ENCODE results near the gene MYMX.
A peak's percentile ranks its signal among the peaks of the same experiment; 100 is the strongest.
"Not testable (repeated sequence)": the region's sequence is repeated elsewhere in the genome, so short reads cannot be mapped to it uniquely, and the experiment has no call there.

The MYMX gene

DNA sequence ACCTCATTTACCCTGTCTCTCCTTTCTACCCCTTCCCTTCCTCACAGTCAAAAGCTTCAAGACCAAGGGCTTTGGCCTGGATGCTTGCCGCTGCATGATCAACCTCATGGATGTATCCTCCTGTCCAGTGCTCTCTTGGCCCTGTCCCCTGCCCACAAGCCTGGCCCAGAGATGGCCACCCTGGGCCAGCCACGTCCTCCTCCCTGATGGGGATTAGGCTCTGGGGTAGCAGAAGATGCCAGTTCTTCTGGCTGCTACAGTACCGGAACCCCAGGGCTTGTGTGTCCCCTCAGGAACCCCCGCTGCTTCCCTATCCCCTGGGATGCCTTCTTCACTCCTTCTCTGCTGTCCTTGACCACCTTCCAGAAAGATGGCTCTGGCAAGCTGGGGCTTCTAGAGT, 35.8 kb upstream of the MYMX start:
- Mint-ChIP-seq H3K36me3 (peaks cover 6% of the 10 kb centered on the region), H3K9me3 (no peaks in the 10 kb centered on the region), H3K4me1 (peaks cover 18% of the 10 kb centered on the region), H3K4me3 (no peak overlapping the region), H3K27ac (no peak overlapping the region)
- DNase-seq (ENCODE audit: low spot score in 2 of 2) (no peak), ATAC-seq (no peak)

DNA sequence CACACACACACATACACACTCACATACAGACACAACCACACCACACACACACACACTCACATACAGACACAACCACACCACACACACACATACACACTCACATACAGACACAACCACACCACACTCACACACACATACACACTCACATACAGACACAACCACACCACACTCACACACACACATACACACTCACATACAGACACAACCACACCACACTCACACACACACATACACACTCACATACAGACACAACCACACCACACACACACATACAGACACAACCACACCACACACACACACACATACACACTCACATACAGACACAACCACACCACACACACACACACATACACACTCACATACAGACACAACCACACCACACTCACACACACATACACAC, 34.9 kb upstream of the MYMX start:
- not testable (repeated sequence) for H3K27ac Mint-ChIP-seq; H3K4me3 Mint-ChIP-seq; H3K36me3 Mint-ChIP-seq; H3K9me3 Mint-ChIP-seq; DNase-seq (ENCODE audit: low spot score in 2 of 2); ATAC-seq
- H3K4me1 Mint-ChIP-seq, result peaks cover 16% of the 10 kb centered on the region

DNA sequence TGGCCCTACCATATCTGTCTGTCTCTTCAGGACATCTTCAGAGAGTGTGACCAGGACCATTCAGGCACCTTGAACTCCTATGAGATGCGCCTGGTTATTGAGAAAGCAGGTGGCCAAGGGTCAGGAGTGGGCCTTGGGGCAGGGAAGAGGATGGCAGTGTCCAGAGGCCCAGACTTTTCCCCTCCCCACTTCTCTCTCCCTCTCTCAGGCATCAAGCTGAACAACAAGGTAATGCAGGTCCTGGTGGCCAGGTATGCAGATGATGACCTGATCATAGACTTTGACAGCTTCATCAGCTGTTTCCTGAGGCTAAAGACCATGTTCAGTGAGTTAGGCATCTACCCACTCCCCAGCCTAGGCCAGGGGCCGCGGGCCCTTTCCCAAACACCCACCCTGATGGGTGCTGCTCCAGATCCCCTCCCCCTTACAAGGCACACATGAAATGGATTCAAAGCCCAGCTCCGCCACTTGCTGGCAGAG, 33.8 kb upstream of the MYMX start:
- H3K4me3 Mint-ChIP-seq, result no peak overlapping the region
- H3K4me1 Mint-ChIP-seq, result peaks cover 8% of the 10 kb centered on the region
- no peaks in the 10 kb centered on the region for H3K36me3 Mint-ChIP-seq
- no peak overlapping the region for H3K27ac Mint-ChIP-seq
- no peak for DNase-seq (ENCODE audit: low spot score in 2 of 2)
- no peak for ATAC-seq
- H3K9me3 Mint-ChIP-seq, result no peaks in the 10 kb centered on the region

DNA sequence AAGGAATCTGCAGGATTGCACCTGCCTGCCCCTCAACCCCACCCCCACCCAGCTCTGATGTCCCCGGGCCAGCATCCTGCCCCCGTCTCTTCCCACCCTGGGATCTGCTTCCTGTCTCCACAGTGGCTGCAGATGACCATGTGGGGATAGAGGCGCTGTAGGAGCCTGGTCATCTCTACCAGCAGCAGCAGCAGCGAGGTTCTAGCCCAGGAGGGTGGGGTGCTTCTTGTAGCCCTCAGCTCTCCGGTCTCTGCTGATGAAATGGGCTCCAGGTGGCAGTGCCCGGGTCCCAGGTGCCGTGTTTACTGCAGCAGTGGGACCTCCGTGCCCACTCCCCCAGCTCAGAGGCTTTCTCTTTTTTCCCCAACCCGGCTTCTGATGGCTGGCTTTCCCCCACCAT, 32.9 kb upstream of the MYMX start:
- Mint-ChIP-seq H3K9me3 (no peaks in the 10 kb centered on the region), H3K36me3 (no peaks in the 10 kb centered on the region), H3K4me1 (peaks cover 8% of the 10 kb centered on the region), H3K27ac (no peak overlapping the region), H3K4me3 (no peak overlapping the region)
- no peak for DNase-seq (ENCODE audit: low spot score in 2 of 2)
- ATAC-seq, result no peak

DNA sequence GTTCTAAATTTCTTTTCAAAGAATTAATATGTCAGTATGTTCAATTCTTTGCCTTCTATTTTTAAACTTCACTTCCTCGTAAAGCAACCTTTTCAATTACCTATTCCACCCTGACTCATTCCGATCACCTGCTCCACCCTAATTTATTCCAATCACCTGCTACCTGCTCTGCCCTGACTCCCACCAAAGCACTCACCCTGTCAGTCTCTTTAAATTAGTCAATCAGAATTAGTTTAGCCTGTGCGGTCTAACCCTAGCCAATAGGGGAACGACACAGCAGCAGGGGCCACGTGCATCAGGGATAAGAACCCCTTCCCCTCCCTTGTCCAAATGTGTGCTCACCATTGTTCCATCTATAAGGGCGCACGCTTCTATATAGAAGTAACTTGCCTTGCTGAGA, 31.4 kb upstream of the MYMX start:
- not testable (repeated sequence) for ATAC-seq; H3K9me3 Mint-ChIP-seq; H3K4me1 Mint-ChIP-seq; H3K36me3 Mint-ChIP-seq; H3K4me3 Mint-ChIP-seq; H3K27ac Mint-ChIP-seq; DNase-seq (ENCODE audit: low spot score in 2 of 2)

DNA sequence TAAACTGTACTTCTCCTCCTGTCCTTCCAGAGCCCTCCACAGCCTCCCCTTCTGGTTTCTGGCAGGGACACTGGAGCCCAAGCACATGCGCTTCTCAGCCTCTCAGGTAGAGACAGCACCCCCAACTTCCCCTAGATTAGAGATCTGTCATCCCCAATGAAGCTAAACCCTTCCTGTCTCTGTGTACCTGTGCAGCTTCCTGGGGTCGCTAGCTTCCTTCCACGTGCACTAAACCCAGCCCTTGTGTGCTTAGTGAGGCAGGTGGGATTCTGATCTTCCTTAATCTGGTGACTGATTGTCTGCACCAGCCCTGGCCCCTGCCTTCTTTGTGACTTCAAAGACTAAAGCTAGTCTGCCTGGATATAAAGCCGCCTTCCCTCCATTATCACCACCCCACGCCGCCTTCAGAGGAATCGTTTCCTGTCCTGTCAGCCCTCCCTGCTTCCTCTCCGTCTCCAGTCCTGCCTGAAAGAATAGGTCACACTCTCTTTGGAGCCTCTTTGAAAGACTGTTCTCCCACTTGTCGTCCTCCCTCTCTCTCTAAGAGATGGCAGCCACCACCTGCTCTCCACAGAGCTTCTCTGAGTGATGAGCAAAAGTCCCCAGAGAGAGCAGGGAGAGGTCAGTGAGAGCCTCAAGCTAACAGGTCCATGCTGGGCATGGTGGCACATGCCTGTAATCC, 30.6 kb upstream of the MYMX start:
- peaks cover 8% of the 10 kb centered on the region for H3K4me1 Mint-ChIP-seq
- ATAC-seq (no peak), DNase-seq (ENCODE audit: low spot score in 2 of 2) (no peak)
- no peak overlapping the region for H3K4me3 Mint-ChIP-seq
- H3K27ac Mint-ChIP-seq, result peak overlapping the region; percentile 4
- H3K36me3 Mint-ChIP-seq, result no peaks in the 10 kb centered on the region
- no peaks in the 10 kb centered on the region for H3K9me3 Mint-ChIP-seq

DNA sequence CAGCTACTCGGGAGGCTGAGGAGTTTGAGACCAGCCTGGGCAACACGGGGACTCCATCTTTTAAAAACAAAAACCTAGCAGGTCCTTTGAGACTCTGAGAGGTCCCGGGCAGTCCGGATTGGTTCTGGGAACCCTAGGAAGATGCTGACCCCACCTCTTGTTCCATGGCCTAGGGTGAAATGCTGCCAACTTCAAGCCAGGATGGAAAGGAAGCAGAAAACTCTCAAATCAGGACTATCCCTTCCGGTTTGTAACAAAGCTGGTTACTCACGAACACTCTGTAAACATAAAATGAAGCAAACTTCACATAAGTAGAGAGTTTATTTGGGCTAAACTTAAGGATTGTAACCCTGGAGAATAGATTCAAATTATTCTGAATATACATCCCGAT, 30.1 kb upstream of the MYMX start:
- no peaks in the 10 kb centered on the region for H3K36me3 Mint-ChIP-seq
- H3K27ac Mint-ChIP-seq, result peak overlapping the region; percentile 4
- H3K4me1 Mint-ChIP-seq, result peaks cover 8% of the 10 kb centered on the region
- no peak overlapping the region for H3K4me3 Mint-ChIP-seq
- H3K9me3 Mint-ChIP-seq, result no peaks in the 10 kb centered on the region
- no peak for DNase-seq (ENCODE audit: low spot score in 2 of 2)
- no peak for ATAC-seq

DNA sequence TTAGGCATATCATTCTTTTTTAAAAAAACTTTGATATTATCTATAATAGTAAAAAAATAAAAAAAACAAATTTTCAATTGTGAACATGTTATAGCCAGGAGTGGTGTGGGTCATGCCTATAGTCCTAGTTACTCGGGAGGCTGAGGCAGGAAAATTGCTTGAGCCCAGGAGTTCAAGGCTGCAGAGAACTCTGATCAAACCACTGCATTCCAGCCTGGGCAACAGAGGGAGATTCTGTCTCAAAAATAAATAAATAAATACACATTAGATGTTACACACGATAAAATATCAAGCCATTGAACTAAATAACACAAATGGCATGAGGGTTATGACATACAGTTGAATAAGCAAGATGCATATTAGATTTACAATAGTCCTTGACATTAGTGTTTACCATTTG, 27.9 kb upstream of the MYMX start:
- no peak for ATAC-seq
- H3K27ac Mint-ChIP-seq, result no peak overlapping the region
- no peaks in the 10 kb centered on the region for H3K9me3 Mint-ChIP-seq
- peaks cover 17% of the 10 kb centered on the region for H3K4me1 Mint-ChIP-seq
- H3K36me3 Mint-ChIP-seq, result no peaks in the 10 kb centered on the region
- no peak overlapping the region for H3K4me3 Mint-ChIP-seq
- no peak for DNase-seq (ENCODE audit: low spot score in 2 of 2)

DNA sequence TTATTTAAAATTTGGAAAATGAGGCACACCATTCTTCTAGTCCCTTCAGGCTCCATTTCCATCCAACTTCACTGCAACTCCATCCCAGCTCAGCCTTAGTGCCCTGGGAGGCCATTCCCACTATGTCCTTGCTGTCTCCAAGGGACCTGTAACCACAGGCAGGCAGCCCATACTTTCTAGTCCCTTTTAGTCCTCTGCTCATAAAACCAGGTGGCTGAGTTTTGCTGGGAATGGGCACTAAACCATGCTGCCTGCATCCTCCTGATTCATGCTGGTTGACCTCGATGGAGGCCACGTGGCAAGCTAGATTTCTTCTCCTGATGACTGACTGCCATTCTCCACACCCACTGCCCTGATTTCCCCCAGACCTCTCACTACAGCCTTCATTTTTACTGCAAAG, 27.5 kb upstream of the MYMX start:
- peaks cover 17% of the 10 kb centered on the region for H3K4me1 Mint-ChIP-seq
- no peak overlapping the region for H3K27ac Mint-ChIP-seq
- DNase-seq (ENCODE audit: low spot score in 2 of 2) (no peak), ATAC-seq (peak; percentile 39)
- no peaks in the 10 kb centered on the region for H3K9me3 Mint-ChIP-seq
- H3K4me3 Mint-ChIP-seq, result no peak overlapping the region
- no peaks in the 10 kb centered on the region for H3K36me3 Mint-ChIP-seq

DNA sequence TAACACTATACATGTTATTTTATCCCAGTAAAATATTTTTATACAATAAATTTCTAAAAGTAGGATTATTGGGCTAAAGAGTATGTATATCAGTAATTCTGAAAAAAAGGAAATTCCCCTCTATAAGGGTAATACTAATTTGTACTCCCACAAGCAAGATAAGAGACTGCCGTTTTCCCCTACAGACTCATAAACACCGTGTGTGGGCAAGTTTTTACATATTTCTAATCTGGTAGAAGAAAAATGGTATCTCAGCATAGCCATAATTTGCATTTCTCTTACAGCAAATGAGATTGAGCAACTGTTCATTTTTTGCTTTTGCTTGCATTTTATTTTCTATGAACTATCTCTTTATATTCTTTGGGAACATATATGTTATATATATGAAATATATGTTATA, 26.0 kb upstream of the MYMX start:
- no peak overlapping the region for H3K27ac Mint-ChIP-seq
- H3K9me3 Mint-ChIP-seq, result no peaks in the 10 kb centered on the region
- no peak overlapping the region for H3K4me3 Mint-ChIP-seq
- DNase-seq (ENCODE audit: low spot score in 2 of 2) (no peak), ATAC-seq (peak; percentile 81)
- H3K36me3 Mint-ChIP-seq, result no peaks in the 10 kb centered on the region
- H3K4me1 Mint-ChIP-seq, result peaks cover 17% of the 10 kb centered on the region

DNA sequence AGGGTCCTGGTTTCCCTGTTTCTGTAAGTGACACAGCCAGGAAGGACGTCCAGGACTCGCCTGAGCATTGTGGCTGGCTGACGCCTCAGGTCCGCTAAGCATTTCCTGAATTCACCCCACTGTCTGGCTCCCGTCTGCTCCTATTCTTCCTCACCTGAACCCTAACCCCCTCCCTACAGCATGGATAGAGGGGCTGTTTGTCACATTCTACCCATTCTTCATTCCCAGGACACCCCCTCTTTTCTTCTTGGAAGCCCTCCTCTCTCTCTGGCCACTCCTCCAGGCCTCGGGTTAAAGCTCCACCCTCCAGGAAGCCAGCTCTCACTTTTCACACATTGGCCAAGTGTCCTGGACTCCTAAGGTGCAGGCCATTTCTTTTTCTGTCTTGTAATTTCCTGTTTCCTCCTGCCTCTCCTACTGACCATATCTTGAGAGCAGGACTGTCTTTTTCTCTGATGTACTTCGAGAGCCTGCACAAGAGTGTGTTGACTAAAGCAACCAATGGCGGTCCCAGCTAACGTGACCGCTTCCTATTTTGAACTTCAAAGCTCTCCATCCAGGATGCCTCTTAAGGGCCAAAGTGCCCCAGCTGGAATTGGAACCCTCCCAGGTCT, 24.2 kb upstream of the MYMX start:
- Mint-ChIP-seq H3K4me3 (no peak overlapping the region), H3K9me3 (no peaks in the 10 kb centered on the region)

DNA sequence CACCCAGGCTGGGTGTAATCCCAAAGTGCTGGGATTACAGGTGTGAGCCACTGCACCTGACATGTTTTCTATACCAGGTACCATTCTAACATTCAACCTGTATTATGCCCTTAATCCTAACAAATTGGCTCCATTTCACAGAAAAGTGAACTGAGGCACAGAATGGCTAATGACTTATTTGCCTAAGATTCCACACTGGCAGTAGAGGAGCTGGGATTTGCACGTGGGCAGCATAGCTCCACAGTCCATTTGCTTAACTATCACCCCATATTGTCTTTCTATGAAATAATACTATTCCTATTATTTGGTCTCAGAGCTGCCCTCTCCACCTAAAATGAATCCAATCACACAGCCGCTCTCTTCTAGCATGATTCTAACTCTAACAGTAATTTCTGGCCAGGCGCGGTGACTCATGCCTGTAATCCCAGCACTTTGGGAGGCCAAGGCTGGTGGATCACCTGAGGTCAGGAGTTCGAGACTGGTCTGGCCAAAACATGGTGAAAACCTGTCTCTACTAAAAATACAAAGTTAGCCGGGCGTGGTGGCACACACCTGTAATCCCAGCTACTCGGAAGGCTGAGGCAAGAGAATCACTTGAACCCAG, 23.3 kb upstream of the MYMX start:
- Mint-ChIP-seq H3K4me3 (no peak overlapping the region), H3K36me3 (peaks cover 2% of the 10 kb centered on the region), H3K9me3 (no peaks in the 10 kb centered on the region), H3K4me1 (peaks cover 9% of the 10 kb centered on the region), H3K27ac (no peak overlapping the region)
- DNase-seq (ENCODE audit: low spot score in 2 of 2) (no peak), ATAC-seq (no peak)

More for the DNA sequence above, 24.2 kb upstream of the MYMX start:
- DNase-seq (ENCODE audit: low spot score in 2 of 2) (no peak), ATAC-seq (no peak)
- Mint-ChIP-seq H3K36me3 (no peaks in the 10 kb centered on the region), H3K27ac (peak overlapping the region; percentile 29), H3K4me1 (peaks cover 9% of the 10 kb centered on the region)

DNA sequence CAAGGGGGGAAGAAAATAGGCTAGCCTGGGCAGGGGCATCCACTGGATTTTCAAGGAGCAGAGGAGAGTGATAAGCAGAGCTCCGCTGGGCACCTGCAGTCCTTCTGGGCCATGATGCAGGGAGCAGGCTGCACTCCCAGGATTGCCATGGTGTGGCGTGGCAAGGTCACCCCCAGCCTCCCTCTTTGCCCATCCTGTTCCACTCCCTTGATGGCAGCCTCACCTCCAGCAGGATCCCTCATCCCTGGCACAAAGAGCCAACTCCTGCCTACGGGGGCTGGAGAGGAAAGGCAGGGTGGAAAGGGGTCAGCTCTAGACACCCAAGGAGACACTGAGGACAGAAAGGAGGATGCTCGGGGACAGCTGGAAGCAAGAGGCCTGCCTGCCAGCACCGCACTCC, 22.4 kb upstream of the MYMX start:
- no peak for ATAC-seq
- H3K4me3 Mint-ChIP-seq, result no peak overlapping the region

DNA sequence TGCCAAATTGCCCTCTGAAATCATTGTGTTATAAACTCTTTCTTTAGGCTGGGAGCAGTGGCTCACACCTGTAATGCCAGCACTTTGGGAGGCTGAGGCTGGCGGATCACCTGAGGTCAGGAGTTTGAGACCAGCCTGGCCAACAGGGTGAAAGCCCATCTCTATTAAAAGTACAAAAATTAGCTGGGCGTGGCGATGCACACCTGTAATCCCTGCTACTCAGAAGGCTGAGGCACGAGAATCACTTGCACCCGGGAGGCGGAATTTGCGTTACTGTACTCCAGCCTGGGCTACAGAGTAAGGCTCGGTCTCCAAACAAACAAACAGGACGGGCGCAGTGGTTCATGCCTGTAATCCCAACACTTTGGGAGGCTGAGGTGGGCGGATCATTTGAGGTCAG, 20.4 kb upstream of the MYMX start:
- DNase-seq (ENCODE audit: low spot score in 2 of 2); H3K9me3 Mint-ChIP-seq; ATAC-seq; H3K36me3 Mint-ChIP-seq; H3K4me1 Mint-ChIP-seq; H3K4me3 Mint-ChIP-seq; H3K27ac Mint-ChIP-seq: not testable (repeated sequence)

More for the DNA sequence above, 22.4 kb upstream of the MYMX start:
- peaks cover 5% of the 10 kb centered on the region for H3K36me3 Mint-ChIP-seq
- H3K27ac Mint-ChIP-seq, result no peak overlapping the region
- no peak for DNase-seq (ENCODE audit: low spot score in 2 of 2)
- no peaks in the 10 kb centered on the region for H3K9me3 Mint-ChIP-seq
- peaks cover 9% of the 10 kb centered on the region for H3K4me1 Mint-ChIP-seq

DNA sequence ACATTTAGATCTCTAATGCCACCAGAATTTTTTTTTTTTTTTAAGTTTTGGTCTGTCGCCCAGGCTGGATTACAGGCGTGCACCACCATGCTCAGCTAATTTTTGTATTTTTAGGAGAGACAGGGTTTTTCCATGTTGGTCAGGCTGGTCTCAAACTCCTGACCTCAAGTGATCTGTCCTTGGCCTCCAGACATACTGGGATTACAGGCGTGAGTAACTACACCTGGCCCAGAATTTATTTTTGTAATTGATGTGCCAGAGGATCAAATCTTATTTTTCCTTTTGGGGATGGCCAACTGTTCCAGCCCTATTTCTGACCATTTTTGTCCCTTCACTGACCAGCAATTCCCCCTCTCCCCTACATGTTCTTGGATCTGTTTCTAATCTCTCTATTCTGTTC, 18.0 kb upstream of the MYMX start:
- no peak overlapping the region for H3K4me3 Mint-ChIP-seq
- H3K9me3 Mint-ChIP-seq, result no peaks in the 10 kb centered on the region
- DNase-seq (ENCODE audit: low spot score in 2 of 2), result no peak
- no peak overlapping the region for H3K27ac Mint-ChIP-seq
- ATAC-seq, result no peak
- H3K36me3 Mint-ChIP-seq, result peaks cover 5% of the 10 kb centered on the region
- H3K4me1 Mint-ChIP-seq, result no peaks in the 10 kb centered on the region

DNA sequence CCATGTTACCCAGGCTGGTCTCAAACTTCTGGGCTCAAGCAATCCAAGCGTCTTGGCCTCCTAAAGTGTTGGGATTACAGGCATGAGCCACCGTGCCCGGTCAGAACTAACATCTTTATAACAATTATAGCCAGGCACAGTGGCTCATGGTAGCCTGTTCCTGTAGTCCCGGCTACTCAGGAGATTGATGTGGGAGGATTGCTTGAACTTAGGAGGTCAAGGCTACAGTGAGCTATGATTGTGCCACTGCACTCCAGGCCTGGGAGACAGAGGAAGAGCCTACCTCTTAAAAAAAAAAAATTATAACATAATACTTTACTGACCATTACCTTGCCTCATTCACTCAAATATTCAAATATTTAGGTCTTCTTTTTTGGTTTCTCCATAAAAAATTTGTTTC, 16.8 kb upstream of the MYMX start:
- Mint-ChIP-seq H3K4me1 (no peaks in the 10 kb centered on the region), H3K27ac (no peak overlapping the region), H3K9me3 (no peaks in the 10 kb centered on the region), H3K4me3 (no peak overlapping the region), H3K36me3 (peaks cover 5% of the 10 kb centered on the region)
- ATAC-seq (no peak), DNase-seq (ENCODE audit: low spot score in 2 of 2) (no peak)
